ENCODE results near the gene PIERCE2. TPM values are rescaled to one million over a fixed set of nuclear protein-coding genes. Genes with fewer than 3 reads are reported as not detected.
A peak's percentile ranks its signal among the peaks of the same experiment; 100 is the strongest.

PIERCE2 gene
- total RNA-seq, 6 experiments from 2014 or later, result 0.31 to 1.8 (median 1.3) TPM; not detected in 1

GRCh38 chr15:55366981-55367380, 41.3 kb upstream of the PIERCE2 start:
- Histone ChIP-seq H3K27me3 (no peaks in the 10 kb centered on the region), H3K27ac (no peak overlapping the region), H3K4me3 (no peak overlapping the region), H3K4me1 (no peaks in the 10 kb centered on the region), H3K9me3 (no peaks in the 10 kb centered on the region), H3K36me3 (peaks cover 0 to 36% (median 6%) of the 10 kb centered on the region in 4 donors)
- WGBS (ENCODE audit: insufficient coverage, low coverage, low lambda C conversion rate, missing lambda C conversion rate), result 80% methylated on average over 1 of the region's 1 CpG
- ATAC-seq (no peak), DNase-seq (no peak)
- intact Hi-C loops (cut with DNase I), result no loop called here
- TF ChIP-seq CTCF (IDR thresholded peaks at IDR 0.05), result no peak
- TF ChIP-seq POLR2A (IDR thresholded peaks at IDR 0.05), result no peak

GRCh38 chr15:55372701-55373440, 35.4 kb upstream of the PIERCE2 start:
- no peak overlapping the region for H3K4me3 ChIP-seq
- H3K4me1 ChIP-seq, result peaks cover 0 to 2% (median 0%) of the 10 kb centered on the region in 4 donors
- intact Hi-C loops (cut with DNase I), result no loop called here
- no peaks in the 10 kb centered on the region for H3K27me3 ChIP-seq
- H3K36me3 ChIP-seq, result peaks cover 0 to 48% (median 14%) of the 10 kb centered on the region in 4 donors
- 42% methylated on average over 3 of the region's 3 CpGs for WGBS (ENCODE audit: insufficient coverage, low coverage, low lambda C conversion rate, missing lambda C conversion rate)
- DNase-seq (no peak), ATAC-seq (peak in 3 of 4 donors; percentile 18 to 43 (median 36))
- TF ChIP-seq CTCF (IDR thresholded peaks at IDR 0.05) (no peak), POLR2A (IDR thresholded peaks at IDR 0.05) (no peak)
- no peak overlapping the region for H3K27ac ChIP-seq
- H3K9me3 ChIP-seq, result no peaks in the 10 kb centered on the region

GRCh38 chr15:55379095-55379494, 29.2 kb upstream of the PIERCE2 start:
- intact Hi-C loops (cut with DNase I), result no loop called here
- no peaks in the 10 kb centered on the region for H3K27me3 ChIP-seq
- H3K4me3 ChIP-seq, result no peak overlapping the region
- H3K36me3 ChIP-seq, result peaks cover 0 to 44% (median 14%) of the 10 kb centered on the region in 4 donors
- ATAC-seq, result no peak
- TF ChIP-seq POLR2A (IDR thresholded peaks at IDR 0.05) (no peak), CTCF (IDR thresholded peaks at IDR 0.05) (no peak)
- H3K4me1 ChIP-seq, result no peaks in the 10 kb centered on the region
- no peak for DNase-seq
- 86% methylated on average over 5 of the region's 5 CpGs for WGBS (ENCODE audit: insufficient coverage, low coverage, low lambda C conversion rate, missing lambda C conversion rate)
- no peak overlapping the region for H3K27ac ChIP-seq
- H3K9me3 ChIP-seq, result no peaks in the 10 kb centered on the region

- no peak for ATAC-seq
- no peaks in the 10 kb centered on the region for H3K27me3 ChIP-seq
- H3K9me3 ChIP-seq, result no peaks in the 10 kb centered on the region
- no peak for DNase-seq
- H3K4me1 ChIP-seq, result no peaks in the 10 kb centered on the region
- no peak overlapping the region for H3K27ac ChIP-seq
- H3K4me3 ChIP-seq, result no peak overlapping the region
- TF ChIP-seq CTCF (IDR thresholded peaks at IDR 0.05) (no peak), POLR2A (IDR thresholded peaks at IDR 0.05) (no peak)
- intact Hi-C loops (cut with DNase I), result no loop called here
- peaks cover 0 to 44% (median 14%) of the 10 kb centered on the region in 4 donors for H3K36me3 ChIP-seq
Observed at GRCh38 chr15:55381595-55381994, 26.7 kb upstream of the PIERCE2 start.
